Measurements from ENCODE around the gene PRKCQ.

GRCh38 chr10:6595499-6595898, 15.4 kb upstream of the PRKCQ start:
- no peak for TF ChIP-seq CTCF (IDR thresholded peaks at IDR 0.05; ENCODE audit: insufficient read depth, low read length, poor library complexity, severe bottlenecking)
- TF ChIP-seq EZH2phosphoT487 (conservative IDR thresholded peaks at IDR 0.05; ENCODE audit: low read length) = no peak
